NCI-H187 (cell line): Measurements from ENCODE around the gene RAI1.

ENCODE experiments used
- DNase-seq, 2 experiments: peaks; one replicate each; lab custom pipeline; 2025; lab: John Stamatoyannopoulos, UW

The RAI1 gene

DNA sequence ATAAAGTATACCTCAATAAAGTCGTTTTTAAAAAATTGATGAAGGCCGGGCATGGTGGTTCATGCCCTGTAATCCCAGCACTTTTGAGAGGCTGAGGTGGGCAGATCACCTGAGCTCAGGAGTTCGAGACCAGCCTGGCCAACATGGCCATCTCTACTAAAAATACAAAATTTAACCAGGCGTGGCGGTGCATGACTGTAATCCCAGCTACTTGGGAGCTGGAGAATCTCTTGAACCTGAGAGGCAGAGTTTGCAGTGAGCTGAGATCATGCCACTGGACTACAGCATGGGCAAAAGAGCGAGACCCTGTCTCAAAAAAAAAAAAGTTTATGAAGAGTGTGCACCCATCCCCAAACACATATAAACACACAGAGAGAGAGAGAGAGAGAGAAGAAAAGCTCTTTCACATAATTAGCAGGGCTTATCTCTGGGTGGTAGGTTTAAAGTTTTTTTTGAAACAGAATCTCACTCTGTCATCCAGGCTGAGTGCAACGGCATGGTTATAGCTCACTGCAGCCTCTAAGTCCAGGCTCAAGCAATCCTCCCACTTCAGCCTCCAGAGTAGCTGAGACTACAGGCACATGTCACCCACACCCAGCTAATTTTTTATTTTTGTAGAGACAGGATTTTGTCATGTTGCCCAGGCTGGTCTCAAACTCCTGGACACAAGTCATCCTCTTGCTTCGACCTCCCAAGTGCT lies 152.6 kb downstream of the RAI1 start:
- DNase-seq: no peak

DNA sequence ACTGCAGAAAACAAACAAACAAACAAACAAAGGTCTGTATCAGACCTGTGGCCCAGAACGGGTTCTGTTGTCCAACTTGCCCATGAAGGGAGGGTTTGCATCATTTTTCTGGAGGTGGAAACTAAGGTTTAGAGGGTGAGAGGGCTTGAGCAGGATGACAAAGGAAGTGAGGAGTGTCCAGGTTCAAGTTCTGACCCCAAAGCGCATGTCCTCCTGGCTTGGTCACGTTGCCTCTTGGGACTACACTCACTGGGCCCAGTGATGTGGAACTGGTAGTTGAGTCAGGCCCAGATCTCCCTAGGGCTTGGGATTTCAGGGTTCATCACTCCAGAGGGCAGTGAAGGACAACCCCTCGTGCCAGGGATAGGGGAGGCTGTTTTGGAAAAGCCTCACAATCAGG lies 153.7 kb downstream of the RAI1 start:
- no peak for DNase-seq

DNA sequence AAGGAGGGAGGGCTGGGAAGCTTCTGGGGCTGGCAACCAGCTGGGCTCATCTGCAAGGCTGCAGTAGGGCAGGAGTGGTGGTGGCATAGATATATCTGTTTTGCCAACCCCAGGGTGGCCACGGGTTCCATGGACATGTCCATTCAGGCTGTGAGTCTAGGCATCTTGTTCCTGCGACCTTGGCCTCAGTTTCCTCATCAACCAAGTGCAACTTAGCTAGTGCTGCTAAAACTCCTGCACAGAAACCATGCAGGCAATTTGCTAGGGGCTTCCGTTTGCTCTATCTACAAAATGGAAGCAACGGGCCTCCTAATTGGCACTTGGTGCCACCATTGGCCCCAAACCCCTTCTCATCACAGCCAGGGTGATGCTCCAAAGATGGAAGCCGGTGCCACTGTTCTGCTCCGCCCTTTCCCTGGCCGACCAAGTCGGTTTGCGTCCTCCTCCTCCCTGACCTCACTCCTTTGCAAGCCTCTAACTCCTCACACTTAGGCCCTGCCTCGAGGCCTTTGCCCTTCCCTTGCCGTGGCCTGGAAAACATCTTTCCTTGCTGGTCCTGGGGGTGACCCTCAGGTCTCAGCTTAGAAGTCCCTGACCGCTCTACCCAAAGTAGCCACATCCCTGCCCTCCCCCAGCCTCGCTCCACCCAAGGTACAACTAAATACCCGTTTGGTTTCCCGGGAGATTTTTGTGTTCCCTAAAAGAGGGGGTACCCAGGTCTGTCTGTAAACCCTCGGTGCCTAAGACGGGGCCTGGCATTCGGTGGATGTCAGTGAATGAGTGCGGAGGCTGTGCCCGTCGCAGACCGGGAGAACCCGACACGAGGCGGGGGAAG lies 154.4 kb downstream of the RAI1 start:
- no peak for DNase-seq

DNA sequence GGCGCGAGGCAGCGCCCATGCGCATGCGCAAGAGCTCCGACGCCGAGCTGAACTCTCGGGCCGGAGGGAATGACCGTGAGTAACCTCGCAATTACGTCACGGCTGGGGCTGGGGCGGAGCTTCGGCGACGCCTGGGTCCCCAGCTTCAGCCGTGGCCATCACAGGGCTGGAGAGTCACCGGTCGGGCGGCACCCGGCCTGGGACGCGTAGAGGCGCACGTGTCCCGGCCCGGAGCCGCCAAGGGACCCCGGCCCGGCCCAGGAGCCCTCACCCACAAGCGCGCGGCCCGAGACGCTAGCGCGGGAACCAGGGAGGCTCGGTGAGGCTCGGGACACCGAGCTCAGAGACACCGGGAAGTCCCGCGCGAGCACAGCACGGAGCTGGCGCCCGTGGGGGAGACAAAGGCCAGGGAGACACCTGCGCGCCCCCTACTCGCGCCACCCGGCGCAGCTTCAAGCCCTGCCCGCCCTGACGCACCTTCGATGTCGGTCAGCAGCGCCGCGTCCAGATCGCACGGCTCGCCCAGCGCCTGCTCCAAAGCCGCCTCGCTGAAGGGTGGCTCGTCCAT lies 155.1 kb downstream of the RAI1 start:
- DNase-seq: peak; percentile 78 to 80

DNA sequence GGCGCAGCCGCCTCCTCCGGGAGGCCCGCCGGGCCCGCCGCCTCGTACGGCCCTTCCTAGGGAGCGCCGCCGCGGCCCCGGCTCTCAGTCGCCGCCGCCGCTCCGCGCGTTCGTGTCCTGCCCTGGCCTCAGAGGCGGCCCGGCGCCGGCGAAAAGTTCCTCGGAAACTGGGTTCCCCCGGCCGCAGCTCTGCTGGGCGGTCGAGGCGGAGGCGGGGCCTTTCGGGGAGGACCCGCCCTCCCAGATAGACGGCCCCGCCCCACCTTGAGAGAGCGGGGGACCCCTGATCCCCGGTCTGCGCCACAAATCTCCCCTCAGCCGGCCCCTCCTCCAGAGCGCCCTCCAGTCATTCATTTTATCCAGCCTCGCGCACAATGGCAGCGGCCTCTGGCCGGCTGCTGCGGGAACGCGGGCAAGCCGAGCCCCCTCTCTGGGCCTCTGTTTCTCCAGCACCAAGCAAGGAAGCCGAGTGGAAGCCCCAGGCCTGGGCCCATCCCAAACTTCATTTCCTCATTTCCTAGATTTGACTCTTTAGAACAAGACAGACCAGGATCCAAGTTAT lies 155.6 kb downstream of the RAI1 start, which contains the start of gene SREBF1:
Gene SREBF1, minus strand, starts transcription at position 169 of the 562 bp plus-strand sequence. CDS start 169 bp downstream, outside the sequence.
- no peak for DNase-seq

DNA sequence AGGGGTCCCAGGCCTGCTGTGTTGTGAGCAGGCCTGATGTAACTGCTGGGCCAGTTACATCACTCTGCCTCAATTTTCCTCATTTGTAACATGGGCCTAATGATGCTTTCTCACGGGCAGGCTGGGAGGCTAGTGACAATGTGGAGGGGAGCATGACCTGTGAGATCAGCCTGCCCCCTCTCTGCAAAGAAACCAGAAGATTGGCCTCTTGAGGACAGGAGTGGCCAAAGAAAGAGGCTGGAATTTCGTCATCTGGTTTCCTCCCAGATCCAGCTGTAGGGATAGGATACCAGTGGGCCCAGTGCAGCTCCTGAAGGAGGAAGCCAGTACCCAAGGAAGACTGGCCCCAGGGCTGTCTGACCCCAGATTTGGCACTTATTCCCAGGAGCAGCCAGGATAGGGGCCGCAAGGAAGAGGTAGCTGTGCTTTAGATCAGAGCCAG lies 156.1 kb downstream of the RAI1 start:
- DNase-seq: no peak

DNA sequence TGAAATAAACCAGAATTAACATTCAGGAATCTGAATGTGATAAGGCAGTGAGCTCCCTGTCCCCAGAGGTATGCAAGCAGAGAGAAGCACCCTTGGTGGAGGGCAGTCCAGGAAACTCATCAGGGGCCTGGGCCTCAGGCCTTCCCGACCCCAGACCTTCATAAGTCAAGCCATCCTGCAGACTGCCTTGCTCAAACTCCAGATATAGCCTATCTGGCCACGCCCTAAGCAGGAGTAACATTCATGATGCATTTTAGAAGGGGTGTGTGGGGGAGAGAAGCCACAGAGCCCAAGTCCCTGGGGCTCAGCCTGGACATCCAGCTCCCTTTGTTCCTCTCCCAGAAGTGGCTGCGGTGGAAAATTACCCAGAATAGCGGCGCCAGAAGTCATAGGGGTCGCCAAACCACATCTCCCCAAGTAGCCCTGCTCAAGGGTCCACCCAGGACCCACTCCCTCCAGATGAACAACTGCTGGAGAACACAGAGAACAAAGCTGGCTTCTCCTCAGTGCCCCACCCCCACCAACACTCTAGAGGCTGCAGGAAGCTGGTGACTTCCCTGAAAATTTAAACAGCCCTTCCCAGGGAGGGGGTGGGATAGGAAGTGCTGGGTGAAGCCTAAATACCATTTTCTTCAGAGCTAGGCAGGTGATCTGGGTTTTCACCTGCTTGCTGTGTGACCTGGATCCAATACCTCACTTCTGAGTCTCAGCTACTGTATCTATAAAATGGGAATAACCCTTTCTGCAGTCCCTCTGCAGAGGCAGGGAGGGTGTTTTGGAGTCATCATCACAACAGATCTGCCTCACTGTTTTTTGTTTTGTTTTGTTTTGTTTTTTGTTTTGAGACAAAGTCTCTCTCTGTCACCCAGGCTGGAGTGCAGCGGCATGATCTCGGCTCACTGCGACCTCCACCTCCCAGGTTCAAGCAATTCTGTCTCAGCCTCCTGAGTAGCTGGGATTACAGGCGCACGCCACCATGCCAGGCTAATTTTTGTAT lies 157.0 kb downstream of the RAI1 start:
- DNase-seq: no peak

DNA sequence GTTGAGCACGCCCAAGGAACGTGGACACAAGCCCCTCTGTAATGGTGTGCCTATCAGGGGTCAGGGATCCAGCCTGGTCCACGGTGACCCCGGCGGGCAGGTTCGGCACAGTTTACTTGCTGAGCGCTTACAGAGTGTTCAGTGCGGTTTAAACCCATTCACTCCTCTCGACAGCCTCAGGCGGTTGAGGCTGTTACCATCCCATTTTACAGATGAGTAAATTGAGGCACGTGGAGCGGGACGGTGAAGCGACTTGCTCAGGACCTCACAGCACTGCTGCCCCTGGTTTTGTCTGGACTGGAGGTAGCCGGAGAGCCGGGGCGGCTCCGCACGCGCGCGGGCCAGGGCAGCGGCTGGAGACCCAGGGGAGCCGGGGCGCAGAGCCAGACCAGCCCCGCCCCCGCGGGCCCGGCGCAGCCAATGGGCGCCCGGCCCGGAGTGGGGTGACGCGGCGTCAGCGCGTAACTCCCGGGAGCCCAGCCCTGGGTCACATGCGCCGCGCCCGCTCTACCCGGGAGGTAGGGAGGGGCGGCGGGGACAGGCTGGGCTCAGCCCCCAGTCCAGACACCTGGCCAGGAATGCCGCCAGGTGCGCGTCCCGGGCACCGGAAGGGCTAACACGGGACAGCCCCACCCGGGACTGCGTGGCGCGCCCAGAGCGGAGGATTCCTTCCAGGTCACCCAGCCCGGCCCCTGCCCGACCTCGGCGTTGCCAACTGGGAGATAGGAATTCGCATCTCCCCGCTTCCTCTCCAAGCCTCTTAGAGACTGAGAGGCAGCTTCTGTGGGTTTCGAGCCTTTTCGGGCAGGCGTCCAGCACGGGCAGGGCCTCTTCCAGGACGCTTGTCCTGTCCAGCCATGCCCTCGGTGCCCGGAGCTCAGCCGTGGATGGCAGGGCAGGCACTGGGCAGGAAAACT lies 158.8 kb downstream of the RAI1 start:
- DNase-seq: peak; percentile 15 to 38

DNA sequence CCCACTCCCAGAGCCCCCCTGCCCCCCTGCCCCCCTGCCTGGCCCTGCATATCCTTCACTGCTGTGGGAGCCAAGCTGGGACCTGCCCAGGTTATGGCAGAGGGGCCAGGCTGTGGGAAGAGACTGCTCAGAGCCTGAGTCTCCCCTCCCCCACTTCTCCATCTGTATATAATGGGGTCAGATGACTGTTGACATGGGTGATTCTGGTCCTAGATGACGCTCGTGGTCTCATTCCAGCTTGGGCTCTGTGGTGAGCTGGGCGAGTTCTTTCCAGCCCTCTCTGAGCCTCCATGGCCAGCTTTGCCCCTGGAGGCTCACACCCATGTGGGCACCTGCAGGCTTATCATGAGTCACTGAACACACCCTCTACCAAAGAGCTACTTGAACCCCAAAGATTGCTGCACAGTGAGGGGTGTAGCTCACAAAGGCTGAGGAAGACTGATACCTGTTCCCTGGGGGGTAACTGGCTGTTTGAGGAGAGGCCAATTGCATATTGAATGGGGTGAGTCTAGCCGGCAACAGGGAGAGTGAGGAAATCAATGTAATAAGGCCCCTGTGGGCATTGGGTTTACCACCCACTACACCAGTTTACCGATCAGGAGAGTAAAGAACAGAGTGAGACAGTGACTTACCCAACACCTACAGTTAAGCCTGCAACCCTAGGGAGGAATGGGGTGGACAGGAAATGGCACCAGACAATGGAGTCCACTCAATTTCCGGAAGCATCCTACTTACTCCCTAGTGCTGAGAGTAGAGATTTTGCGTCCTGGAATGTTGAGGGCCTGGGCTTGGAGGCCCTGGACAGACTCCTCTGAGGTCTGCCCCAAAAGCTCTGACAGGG lies 159.7 kb downstream of the RAI1 start:
- peak in 1 of 2 experiments; percentile 37 for DNase-seq

DNA sequence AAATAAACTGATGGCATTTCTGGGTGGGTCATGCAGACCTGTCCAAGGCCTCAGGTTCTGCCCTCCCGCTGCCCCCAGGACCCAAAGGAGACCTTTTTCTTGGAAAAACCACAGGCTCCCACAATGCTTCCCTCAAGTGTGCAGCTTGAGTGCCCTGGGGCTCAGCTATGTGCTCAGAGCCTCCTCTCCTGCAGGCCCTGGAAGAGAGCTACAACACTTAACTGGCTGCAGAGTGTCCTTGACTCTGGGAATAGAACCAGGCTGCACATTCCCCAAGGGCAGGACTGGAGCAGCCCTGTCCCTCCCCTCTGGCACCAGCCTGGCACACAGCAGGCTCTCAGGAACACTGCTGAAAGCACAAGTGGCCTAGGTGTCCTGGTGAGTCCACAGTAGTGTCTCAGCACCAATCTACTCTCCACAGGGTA lies 160.4 kb downstream of the RAI1 start:
- peak; percentile 18 to 62 for DNase-seq

DNA sequence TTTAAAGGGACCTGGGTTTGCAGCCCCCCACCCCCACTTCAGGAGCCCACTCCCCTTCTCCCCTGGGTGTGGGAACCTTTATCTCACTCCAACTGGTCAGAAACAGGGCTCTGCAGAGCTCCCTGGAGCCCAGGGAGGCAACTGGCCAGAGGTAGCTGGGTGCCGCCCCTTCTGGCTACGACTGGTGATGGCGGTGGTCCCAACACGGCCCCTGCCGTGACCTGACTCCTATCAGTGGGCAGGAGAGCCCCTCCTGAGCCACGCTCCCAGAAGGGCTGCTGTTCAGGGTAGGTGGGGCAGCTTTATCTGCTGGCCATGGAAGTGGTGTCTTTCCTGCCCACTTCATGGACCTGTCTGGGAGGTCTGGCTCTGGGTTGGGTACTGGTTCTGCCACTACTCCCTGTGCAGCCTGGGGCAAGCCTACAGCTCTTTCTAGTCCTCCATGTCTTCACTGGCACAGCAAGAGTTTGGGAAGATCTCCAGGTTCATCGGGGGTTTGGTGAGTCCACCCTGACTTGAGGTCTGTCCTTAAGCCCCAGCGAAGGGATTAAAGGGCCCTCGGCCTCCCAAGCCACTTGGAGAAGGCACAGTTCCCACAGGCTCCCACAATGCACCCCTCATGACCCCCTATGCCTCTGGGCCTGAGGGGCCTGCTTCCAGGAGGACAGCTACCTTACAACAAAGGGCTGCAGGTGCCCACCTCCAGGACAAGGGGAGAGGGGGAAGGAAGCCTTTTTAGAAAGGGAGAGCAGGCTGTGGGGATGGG lies 161.0 kb downstream of the RAI1 start:
- no peak for DNase-seq

DNA sequence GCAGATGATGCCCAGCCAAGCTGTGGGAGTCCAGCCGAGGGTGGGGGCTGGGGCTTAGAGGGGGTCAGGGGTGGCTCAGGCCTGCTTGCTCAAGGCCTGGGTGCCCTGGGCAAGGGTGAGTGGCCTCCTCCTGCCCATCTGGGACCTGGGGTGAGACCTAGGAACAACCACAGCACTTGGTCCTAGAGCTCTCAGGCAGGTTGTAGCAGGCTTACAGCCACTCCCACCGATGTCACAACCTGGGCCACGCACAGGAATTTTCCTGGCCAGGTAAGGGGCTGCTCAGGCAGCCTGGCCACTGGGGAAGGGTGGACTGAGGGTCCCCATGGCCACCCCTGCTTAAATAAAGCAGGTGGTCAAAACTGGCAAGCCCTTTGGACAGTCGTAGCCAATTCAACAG lies 161.8 kb downstream of the RAI1 start:
- DNase-seq: no peak

DNA sequence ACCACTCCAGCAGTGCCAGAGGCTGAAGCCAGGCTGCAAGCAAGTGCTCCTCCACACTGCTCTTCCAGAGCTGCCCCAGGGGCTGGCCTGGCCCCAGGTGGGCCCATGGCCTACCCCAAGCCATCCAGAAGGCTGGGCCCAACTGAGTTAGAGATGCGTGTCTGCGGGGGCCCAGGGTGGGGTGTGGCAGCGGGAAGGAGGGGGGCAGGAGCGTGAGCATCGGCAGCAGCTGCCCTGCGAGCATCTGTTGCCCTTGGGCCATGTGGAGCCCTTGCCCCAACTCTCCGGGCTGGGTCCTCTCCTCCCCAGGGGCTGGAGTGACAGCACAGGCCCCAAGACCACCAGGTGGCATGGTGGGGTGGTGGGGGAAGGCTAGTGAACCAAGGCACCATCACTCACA lies 162.8 kb downstream of the RAI1 start:
- DNase-seq: no peak

DNA sequence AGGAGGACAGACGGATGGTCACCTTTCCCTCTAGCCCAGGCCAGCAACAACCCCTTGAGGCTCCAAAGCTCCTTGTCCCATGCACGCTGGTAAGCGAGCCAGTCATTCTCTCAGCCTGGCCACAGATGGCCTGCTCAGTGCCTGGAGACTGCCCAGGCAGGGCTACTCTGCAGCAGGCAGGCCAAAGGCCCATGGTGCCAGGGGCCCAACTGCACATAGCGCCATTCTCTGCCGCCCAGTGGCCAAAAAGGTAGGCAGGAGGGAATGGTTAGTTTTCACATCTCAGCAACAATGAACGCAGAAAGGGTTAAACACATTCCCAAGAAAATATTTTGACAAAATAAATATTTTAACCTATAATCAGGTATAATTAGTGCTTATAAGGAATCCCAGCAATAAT lies 163.2 kb downstream of the RAI1 start:
- no peak for DNase-seq

DNA sequence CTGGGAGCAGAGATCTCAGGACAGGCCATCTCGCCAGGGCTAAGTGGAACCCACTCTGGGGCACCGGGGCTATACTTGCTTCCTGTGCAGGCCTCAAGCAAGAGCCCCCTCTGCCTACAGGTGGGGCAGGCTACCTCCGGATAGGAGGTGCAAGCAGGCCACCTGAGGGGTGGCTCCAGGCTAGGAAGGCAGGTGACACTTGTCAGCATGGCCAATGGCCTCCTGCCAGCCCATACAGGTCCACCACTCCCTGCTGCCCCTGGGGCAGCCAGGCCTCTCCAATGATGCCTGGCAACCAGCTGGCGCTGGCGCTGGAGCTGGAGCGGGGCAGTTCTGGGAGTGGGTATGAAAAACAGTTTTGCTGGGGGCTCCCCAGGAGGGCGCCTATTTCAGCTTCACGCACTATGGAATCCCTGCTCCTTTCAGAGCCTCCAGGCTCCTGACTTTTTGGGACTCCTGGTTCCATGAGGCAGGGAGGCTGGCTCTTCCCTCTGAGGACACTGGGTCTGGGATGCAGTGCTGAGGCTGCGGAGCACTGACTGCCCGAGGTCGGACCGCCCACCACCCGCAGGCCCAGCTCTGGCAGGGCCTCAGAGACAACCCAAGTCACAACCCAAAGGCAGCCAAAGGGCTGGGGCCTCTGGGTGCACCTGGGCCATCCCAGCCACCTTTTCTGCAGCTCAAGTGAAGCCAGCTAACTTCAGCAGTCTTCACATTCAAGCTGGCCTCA lies 164.0 kb downstream of the RAI1 start:
- DNase-seq: no peak

DNA sequence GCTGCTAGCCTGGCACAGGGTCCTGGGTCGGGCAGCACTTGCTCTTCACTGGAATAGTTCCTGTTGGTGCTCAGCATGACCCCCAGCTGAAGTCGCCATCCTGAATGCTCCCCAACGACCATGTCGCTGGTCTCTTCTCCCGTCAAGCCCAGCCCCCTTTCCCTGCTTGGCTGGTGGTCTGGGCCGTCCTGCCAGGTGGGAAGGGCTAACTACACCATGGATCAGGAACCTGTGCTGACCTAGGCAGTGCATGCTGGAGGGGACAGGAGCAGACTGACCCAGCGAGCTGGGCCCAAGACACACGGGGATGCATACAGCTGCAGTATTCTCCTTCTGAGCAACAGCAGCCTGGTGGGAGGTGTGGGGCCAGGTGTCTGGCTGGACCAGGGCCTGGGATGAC lies 164.7 kb downstream of the RAI1 start:
- DNase-seq: no peak

DNA sequence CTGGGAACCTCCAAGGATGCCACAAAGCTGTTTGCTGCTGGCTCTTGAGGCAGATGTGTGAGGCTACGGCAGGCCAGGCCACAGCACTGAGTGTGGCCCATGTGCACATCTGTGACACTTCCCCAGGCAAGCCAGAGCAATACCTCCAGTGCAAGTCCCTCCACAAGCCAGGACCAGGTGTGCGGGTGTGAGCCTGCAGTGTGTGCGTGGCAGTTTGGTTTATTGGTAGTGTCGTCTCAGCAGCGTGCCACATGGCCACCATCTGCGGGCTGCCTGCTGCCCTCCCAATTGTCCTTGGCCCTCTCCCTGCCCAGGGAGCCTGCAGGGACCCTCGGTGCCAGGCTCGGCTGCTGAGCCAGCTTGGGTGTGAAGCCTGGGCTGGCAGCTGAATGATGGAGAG lies 165.4 kb downstream of the RAI1 start:
- DNase-seq: no peak
